OCI-LY7 (cell line): Measurements from ENCODE around the gene C11orf52. TPM values are rescaled to one million over a fixed set of nuclear protein-coding genes. Genes with fewer than 3 reads are reported as not detected.

ENCODE experiments used
- BruUV-seq: library from RNA; stranded (reverse); fragments of 400-500 nt; replicated peaks from 2 replicates; lab custom pipeline; 2021; lab: Mats Ljungman, UMichigan
- CTCF ChIA-PET: fragments of 300-600 bp; sonication (Branson Sonifier 250); formaldehyde crosslinking; loops from one replicate; lab custom pipeline; 2022; ENCODE audit warnings: antibody characterized with exemption; ENCODE audit not compliant: unreplicated experiment; lab: Charles Lee
- POLR2A ChIA-PET: fragments of 300-600 bp; sonication (Branson Sonifier 250); formaldehyde crosslinking; loops from one replicate; lab custom pipeline; 2022; ENCODE audit warnings: antibody characterized with exemption; lab: Charles Lee
- DNase-seq: peaks from one replicate; pipeline ENCODE4 v3.0.0-alpha.2; 2015; ENCODE audit warnings: low spot score
- H2AFZ ChIP-seq: fragments of 200-600 bp; sonication (generic), shearing (Covaris generic); 2 replicates; pipeline ENCODE4 v1.6.1; 2014; ENCODE audit warnings: mild to moderate bottlenecking, antibody characterized with exemption, low read length, moderate library complexity
- H3K27ac ChIP-seq: fragments of 200-600 bp; sonication (generic); 2 replicates; pipeline ENCODE4 v1.5.1; 2014; ENCODE audit warnings: mixed run types, low read depth, mild to moderate bottlenecking, moderate library complexity, low read length, inconsistent platforms; ENCODE audit not compliant: poor library complexity, severe bottlenecking
- H3K36me3 ChIP-seq: fragments of 200-600 bp; sonication (generic); 2 replicates; pipeline ENCODE4 v1.6.1; 2014; ENCODE audit warnings: mild to moderate bottlenecking, antibody characterized with exemption, low read length, moderate library complexity, mixed read lengths; ENCODE audit not compliant: insufficient read depth
- H3K4me1 ChIP-seq: fragments of 200-600 bp; sonication (generic); 2 replicates; pipeline ENCODE4 v1.5.1; 2014; ENCODE audit warnings: mild to moderate bottlenecking, low read length; ENCODE audit not compliant: insufficient read depth, poor library complexity, severe bottlenecking
- H3K4me2 ChIP-seq: fragments of 200-600 bp; sonication (generic); 2 replicates; pipeline ENCODE4 v1.6.1; 2014; ENCODE audit warnings: mild to moderate bottlenecking, low read length
- H3K4me3 ChIP-seq: fragments of 200-600 bp; sonication (generic); 2 replicates; pipeline ENCODE4 v1.5.1; 2014; ENCODE audit warnings: mild to moderate bottlenecking, low read depth, low read length; ENCODE audit not compliant: poor library complexity, severe bottlenecking
- H3K79me2 ChIP-seq: fragments of 200-600 bp; sonication (generic); 2 replicates; pipeline ENCODE4 v1.6.1; 2016; ENCODE audit warnings: low read depth, mild to moderate bottlenecking, low read length, moderate library complexity, mixed read lengths; ENCODE audit not compliant: insufficient read depth
- H3K9me2 ChIP-seq: fragments of 200-600 bp; sonication (generic); 2 replicates; pipeline ENCODE4 v1.6.1; 2016; ENCODE audit warnings: mild to moderate bottlenecking, low read length, mixed read lengths; ENCODE audit not compliant: insufficient read depth
- H3K9me3 ChIP-seq: fragments of 200-600 bp; sonication (generic); 2 replicates; pipeline ENCODE4 v1.6.1; 2014; ENCODE audit warnings: mild to moderate bottlenecking, mixed run types, low read length, mixed read lengths
- H4K20me1 ChIP-seq: fragments of 200-600 bp; sonication (generic); 2 replicates; pipeline ENCODE4 v1.6.1; 2014; ENCODE audit warnings: mild to moderate bottlenecking, antibody characterized with exemption, low read length, moderate library complexity, mixed read lengths; ENCODE audit not compliant: insufficient read depth
- CTCF ChIP-seq: fragments of 200-600 bp; sonication (generic); conservative IDR thresholded peaks from 2 replicates; pipeline ENCODE4 v1.5.1; 2014; ENCODE audit warnings: mild to moderate bottlenecking, antibody characterized with exemption, low read length, moderate library complexity, mixed read lengths
- EZH2phosphoT487 ChIP-seq: fragments of 200-600 bp; sonication (generic); IDR thresholded peaks from 2 replicates; pipeline ENCODE4 v1.6.1; 2018; ENCODE audit warnings: low read depth, borderline replicate concordance, mild to moderate bottlenecking, mixed run types, antibody characterized with exemption, low read length, moderate library complexity, mixed read lengths
- intact Hi-C: fragments of 100-400 bp; cut with micrococcal nuclease; formaldehyde crosslinking; loops from one replicate; pipeline ENCODE4 v1.10.0; 2022; ENCODE audit not compliant: unreplicated experiment
- total RNA-seq, 2 experiments: library from RNA; depleted of rRNA in 1 of 2; stranded (reverse); fragments of >200 nt in 1 of 2; shearing (Covaris generic) in 1 of 2; gene quantifications; 2 replicates each; pipeline ENCODE4 v1.2.3, GENCODE V29; 2014 to 2022

C11orf52 gene
- total RNA-seq, 2 experiments from 2014 or later = not detected

GRCh38 chr11:111886844-111887243 is 31.9 kb upstream of the C11orf52 start:
- Histone ChIP-seq H4K20me1 (no peaks in the 10 kb centered on the region), H3K4me2 (no peak overlapping the region), H3K79me2 (no peaks in the 10 kb centered on the region), H2AFZ (no peak overlapping the region), H3K36me3 (no peaks in the 10 kb centered on the region), H3K4me1 (no peaks in the 10 kb centered on the region), H3K4me3 (no peak overlapping the region), H3K9me3 (no peaks in the 10 kb centered on the region), H3K9me2 (no peaks in the 10 kb centered on the region), H3K27ac (no peak overlapping the region)
- TF ChIP-seq EZH2phosphoT487 (no peak), CTCF (no peak)
- CTCF ChIA-PET = no interaction called here
- no TSS peak for BruUV-seq
- no peak for DNase-seq
- POLR2A ChIA-PET = interaction anchor here (0.7 to 0.9 kb wide), 2 partner anchors 16 to 48 kb away, joined by 3 to 4 read pairs; no protein-coding TSS in a partner anchor
- intact Hi-C loops = no loop called here

GRCh38 chr11:111905411-111905810 is 13.3 kb upstream of the C11orf52 start:
- no peak overlapping the region for H3K4me2 ChIP-seq
- H3K4me1 ChIP-seq = no peaks in the 10 kb centered on the region
- no peak overlapping the region for H3K27ac ChIP-seq
- no peaks in the 10 kb centered on the region for H3K9me2 ChIP-seq
- no peaks in the 10 kb centered on the region for H4K20me1 ChIP-seq
- no peak for DNase-seq
- H3K9me3 ChIP-seq = no peaks in the 10 kb centered on the region
- H3K4me3 ChIP-seq = no peak overlapping the region
- no peak for TF ChIP-seq CTCF
- ChIA-PET CTCF (no interaction called here), POLR2A (interaction anchor here (0.5 to 1.7 kb wide), 5 partner anchors 17 to 285 kb away, joined by 3 to 4 read pairs (median 3); no protein-coding TSS in a partner anchor)
- BruUV-seq = no TSS peak
- intact Hi-C loops = no loop called here
- no peaks in the 10 kb centered on the region for H3K36me3 ChIP-seq
- H2AFZ ChIP-seq = no peak overlapping the region
- H3K79me2 ChIP-seq = no peaks in the 10 kb centered on the region

GRCh38 chr11:111906680-111907079 is 12.0 kb upstream of the C11orf52 start:
- no peak overlapping the region for H3K4me3 ChIP-seq
- no peak for DNase-seq
- H3K4me2 ChIP-seq = no peak overlapping the region
- no peaks in the 10 kb centered on the region for H3K79me2 ChIP-seq
- H3K36me3 ChIP-seq = no peaks in the 10 kb centered on the region
- no peaks in the 10 kb centered on the region for H4K20me1 ChIP-seq
- no peaks in the 10 kb centered on the region for H3K4me1 ChIP-seq
- H2AFZ ChIP-seq = no peak overlapping the region
- H3K9me2 ChIP-seq = no peaks in the 10 kb centered on the region
- no peaks in the 10 kb centered on the region for H3K9me3 ChIP-seq
- BruUV-seq = no TSS peak
- ChIA-PET CTCF (no interaction called here), POLR2A (interaction anchor here (0.8 to 1.1 kb wide), 2 partner anchors 12 to 25 kb away, joined by 3 read pairs; partner anchors contain the start of gene C11orf52)
- TF ChIP-seq EZH2phosphoT487 (no peak), CTCF (no peak)
- H3K27ac ChIP-seq = no peak overlapping the region
- intact Hi-C loops = no loop called here
